ENCODE measurements around the gene CORO6. TPM values are rescaled to one million over a fixed set of nuclear protein-coding genes. Genes with fewer than 3 reads are reported as not detected.

The CORO6 gene
- total and polyA plus RNA-seq, 2 donors (not counting 1 experiment from before 2014, with no cell fraction given): 1.4 to 4.0 TPM

DNA sequence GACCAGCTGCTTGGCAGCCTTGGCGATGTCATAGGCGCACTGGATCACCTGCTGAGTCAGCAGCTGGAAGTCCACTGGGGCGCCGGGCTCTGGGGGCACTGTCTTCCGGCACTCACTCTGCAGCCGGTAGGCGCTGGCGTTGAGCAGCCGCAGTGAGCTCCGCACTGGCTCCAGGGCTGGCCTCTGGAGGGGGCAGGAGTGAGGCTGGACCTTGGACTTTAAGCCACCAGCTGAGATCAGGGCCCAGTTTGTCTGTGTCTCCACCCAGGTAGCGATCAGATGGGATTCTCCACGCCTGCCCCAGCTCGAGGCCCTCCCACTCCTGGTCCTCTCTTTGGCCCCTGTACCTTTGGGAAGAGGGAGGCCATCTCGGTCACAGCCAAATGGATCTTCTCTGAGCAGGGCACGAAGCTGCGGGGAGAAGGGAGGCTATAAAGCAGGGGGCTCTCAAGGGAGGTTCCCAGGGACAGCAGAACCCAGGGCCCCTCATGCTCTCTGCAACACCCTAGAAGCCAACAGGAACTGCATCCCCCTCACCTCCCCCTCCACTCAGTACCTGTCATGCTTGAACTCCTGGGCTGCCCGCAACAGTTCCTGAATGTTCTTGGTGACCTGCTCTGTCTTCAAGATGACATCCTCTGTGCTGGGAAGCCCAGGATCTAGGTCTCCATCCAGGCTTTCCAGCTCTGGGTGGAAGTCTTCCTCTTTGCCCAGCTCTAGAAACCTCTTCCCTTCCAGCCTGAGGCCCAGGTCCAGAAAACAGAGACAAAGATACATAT, 47.8 kb downstream of the CORO6 start:
- POLR2A ChIA-PET: no interaction called here
- Histone ChIP-seq H3K9me3 (ENCODE audit: control extremely low read depth in 1 of 3, control insufficient read depth in 2 of 3, insufficient read depth in 1 of 3, low read length in 2 of 3) (no peaks in the 10 kb centered on the region), H4K20me1 (ENCODE audit: control insufficient read depth, insufficient read depth, low read length, poor library complexity, severe bottlenecking) (peaks cover 44% of the 10 kb centered on the region), H3K36me3 (replicated peaks in 1 of 2; ENCODE audit: control extremely low read depth in 1 of 2, control insufficient read depth in 1 of 2, extremely low read depth in 1 of 2, insufficient read depth in 2 of 2, low read length in 1 of 2) (peaks cover 0 to 59% of the 10 kb centered on the region in 2 experiments), H2AFZ (ENCODE audit: insufficient read depth, low read depth, low read length, poor library complexity, severe bottlenecking) (no peak overlapping the region), H3K4me2 (replicated peaks; ENCODE audit: low read depth, low read length, poor library complexity, severe bottlenecking) (peak overlapping the region; percentile 37), H3K4me1 (ENCODE audit: control insufficient read depth in 2 of 2, insufficient read depth in 2 of 2, low read length in 2 of 2) (peaks cover 9 to 20% of the 10 kb centered on the region in 2 donors), H3K27me3 (replicated peaks in 1 of 4; ENCODE audit: control extremely low read depth in 1 of 4, control insufficient read depth in 3 of 4, insufficient read depth in 4 of 4, low read length in 3 of 4) (no peaks in the 10 kb centered on the region), H3K27ac (ENCODE audit: low read length in 2 of 2) (no peak overlapping the region), H3K4me3 (ENCODE audit: control extremely low read depth in 1 of 5, extremely low read depth in 1 of 5, insufficient read depth in 1 of 5, low read depth in 2 of 5, low read length in 4 of 5) (no peak overlapping the region), H3K9ac (ENCODE audit: low read length) (no peak overlapping the region), H3K79me2 (ENCODE audit: control insufficient read depth, insufficient read depth, low read length) (peaks cover 21% of the 10 kb centered on the region)
- no peaks in the 10 kb centered on the region for H3K9me3 Mint-ChIP-seq (ENCODE audit: insufficient read depth)
- H3K4me3 Mint-ChIP-seq: no peak overlapping the region
- intact Hi-C loops (cut with micrococcal nuclease): no loop called here
- peaks cover 18% of the 10 kb centered on the region for H3K4me1 Mint-ChIP-seq
- no peaks in the 10 kb centered on the region for H3K27me3 Mint-ChIP-seq
- ATAC-seq (ENCODE audit: low read depth): no peak
- no peak for TF ChIP-seq EZH2 (IDR thresholded peaks at IDR 0.05; ENCODE audit: borderline replicate concordance, insufficient read depth, low read depth, low read length, poor library complexity, severe bottlenecking)
- TF ChIP-seq, protein P1, sequence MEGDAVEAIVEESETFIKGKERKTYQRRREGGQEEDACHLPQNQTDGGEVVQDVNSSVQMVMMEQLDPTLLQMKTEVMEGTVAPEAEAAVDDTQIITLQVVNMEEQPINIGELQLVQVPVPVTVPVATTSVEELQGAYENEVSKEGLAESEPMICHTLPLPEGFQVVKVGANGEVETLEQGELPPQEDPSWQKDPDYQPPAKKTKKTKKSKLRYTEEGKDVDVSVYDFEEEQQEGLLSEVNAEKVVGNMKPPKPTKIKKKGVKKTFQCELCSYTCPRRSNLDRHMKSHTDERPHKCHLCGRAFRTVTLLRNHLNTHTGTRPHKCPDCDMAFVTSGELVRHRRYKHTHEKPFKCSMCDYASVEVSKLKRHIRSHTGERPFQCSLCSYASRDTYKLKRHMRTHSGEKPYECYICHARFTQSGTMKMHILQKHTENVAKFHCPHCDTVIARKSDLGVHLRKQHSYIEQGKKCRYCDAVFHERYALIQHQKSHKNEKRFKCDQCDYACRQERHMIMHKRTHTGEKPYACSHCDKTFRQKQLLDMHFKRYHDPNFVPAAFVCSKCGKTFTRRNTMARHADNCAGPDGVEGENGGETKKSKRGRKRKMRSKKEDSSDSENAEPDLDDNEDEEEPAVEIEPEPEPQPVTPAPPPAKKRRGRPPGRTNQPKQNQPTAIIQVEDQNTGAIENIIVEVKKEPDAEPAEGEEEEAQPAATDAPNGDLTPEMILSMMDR (IDR thresholded peaks at IDR 0.05): no peak
- CTCF ChIA-PET: interaction anchor here (0.6 to 24.3 kb wide), 5 partner anchors 15 to 235 kb away, joined by 3 to 336 read pairs (median 39); partner anchors contain the start of gene ANKRD13B
- peak; percentile 50 for DNase-seq
- WGBS (ENCODE audit: insufficient coverage): 89% methylated on average over 14 of the region's 17 CpGs
- H3K27ac Mint-ChIP-seq: peak overlapping the region; percentile 41
